H1 (cell line): ENCODE results near the gene BHMT2. TPM values are rescaled to one million over a fixed set of nuclear protein-coding genes. Genes with fewer than 3 reads are reported as not detected.

Experiments
- CTCF ChIA-PET: fragments of 300-600 bp; sonication (Branson Sonifier 250); formaldehyde crosslinking; loops from one replicate; lab custom pipeline; 2021; ENCODE audit not compliant: partially characterized antibody; lab: Charles Lee
- POLR2A ChIA-PET: fragments of 300-600 bp; sonication (Branson Sonifier 250); formaldehyde crosslinking; loops from one replicate; lab custom pipeline; 2021; ENCODE audit warnings: inconsistent platforms; ENCODE audit not compliant: partially characterized antibody; lab: Charles Lee
- DNase-seq, 2 experiments: peaks; one replicate each; pipeline versions ENCODE4 v3.0.0 to v3.0.0-alpha.2; 2010 to 2022; ENCODE audit warnings: low spot score in 2 of 2, low read depth in 1 of 2, mixed read lengths in 1 of 2
- FAIRE-seq: peaks from 2 replicates; lab custom pipeline; 2011; peaks lifted over from hg19 to GRCh38; lab: Jason Lieb, UNC
- H2AFZ ChIP-seq: 2 replicates; pipeline ENCODE4 v1.8.1; 2012; ENCODE audit warnings: low read length, inconsistent platforms
- H2AK5ac ChIP-seq: 2 replicates; pipeline ENCODE4 v1.6.1; 2013; ENCODE audit warnings: low read depth, low read length
- H2BK120ac ChIP-seq: replicated peaks from 2 replicates; pipeline ENCODE3; 2013; ENCODE audit warnings: low read depth, low read length, inconsistent platforms
- H2BK12ac ChIP-seq: 2 replicates; pipeline ENCODE4 v1.6.1; 2013; ENCODE audit warnings: low read depth, low read length
- H2BK15ac ChIP-seq: 2 replicates; pipeline ENCODE4 v1.6.1; 2013; ENCODE audit warnings: low read length
- H2BK20ac ChIP-seq: 2 replicates; pipeline ENCODE4 v1.6.1; 2013; ENCODE audit warnings: low read length
- H2BK5ac ChIP-seq: 2 replicates; pipeline ENCODE4 v1.6.1; 2013; ENCODE audit warnings: low read depth, low read length
- H3K14ac ChIP-seq: 2 replicates; pipeline ENCODE4 v1.6.1; 2013; ENCODE audit warnings: inconsistent platforms; ENCODE audit not compliant: insufficient read length
- H3K18ac ChIP-seq: 2 replicates; pipeline ENCODE4 v1.6.1; 2013; ENCODE audit warnings: low read length; ENCODE audit errors: extremely low read depth
- H3K23ac ChIP-seq: 2 replicates; pipeline ENCODE4 v1.6.1; 2013; ENCODE audit warnings: inconsistent platforms; ENCODE audit not compliant: insufficient read length
- H3K23me2 ChIP-seq: 2 replicates; pipeline ENCODE4 v1.6.1; 2013; ENCODE audit warnings: low read depth, low read length
- H3K27ac ChIP-seq: 2 replicates; pipeline ENCODE4 v1.6.1; 2011; ENCODE audit warnings: low read depth, low read length, inconsistent platforms
- H3K27me3 ChIP-seq, 4 experiments: replicated peaks in 1 of 4; 1 replicate in 1 of 4; 2 replicates in 3 of 4; pipeline versions ENCODE4 v1.6.1 to v1.8.1; 2011 to 2013; ENCODE audit warnings: low read length in 3 of 4, mild to moderate bottlenecking in 3 of 4, inconsistent platforms in 2 of 4, mixed read lengths in 2 of 4, moderate library complexity in 1 of 4; ENCODE audit not compliant: control insufficient read depth in 3 of 4, insufficient read depth in 3 of 4; ENCODE audit errors: extremely low read depth in 1 of 4
- H3K36me3 ChIP-seq, 4 experiments: 2 replicates each; pipeline versions ENCODE4 v1.6.1 to v1.8.1; 2011 to 2013; ENCODE audit warnings: mild to moderate bottlenecking in 4 of 4, low read length in 3 of 4, moderate library complexity in 2 of 4, control low read depth in 1 of 4, inconsistent platforms in 1 of 4; ENCODE audit not compliant: insufficient read depth in 4 of 4, control insufficient read depth in 2 of 4
- H3K4ac ChIP-seq: replicated peaks from 2 replicates; pipeline ENCODE3; 2013; ENCODE audit warnings: low read length, low read depth, mixed read lengths, inconsistent platforms; ENCODE audit not compliant: insufficient read length
- H3K4me1 ChIP-seq, 4 experiments: replicated peaks in 1 of 4; 1 replicate in 1 of 4; 2 replicates in 3 of 4; pipeline versions ENCODE4 v1.6.1 to v1.8.1; 2011 to 2013; ENCODE audit warnings: low read length in 3 of 4, inconsistent platforms in 2 of 4, mixed read lengths in 1 of 4; ENCODE audit not compliant: insufficient read depth in 4 of 4, control insufficient read depth in 3 of 4
- H3K4me2 ChIP-seq, 2 experiments: 2 replicates each; pipeline versions ENCODE4 v1.6.1 to v1.8.1; 2011 to 2013; ENCODE audit warnings: low read depth in 2 of 2, low read length in 2 of 2, control low read depth in 1 of 2, inconsistent platforms in 1 of 2, mild to moderate bottlenecking in 1 of 2; ENCODE audit not compliant: insufficient read depth in 1 of 2
- H3K4me3 ChIP-seq, 4 experiments: fragments of 200-600, 300-600 bp in 1 of 4; sonication (generic), shearing (Covaris generic), sonication (Bioruptor Twin) in 1 of 4; 2 replicates each; pipeline versions ENCODE4 v1.5.1 to v1.8.1; 2011 to 2016; ENCODE audit warnings: low read length in 4 of 4, low read depth in 3 of 4, control low read depth in 2 of 4, inconsistent platforms in 2 of 4, mild to moderate bottlenecking in 2 of 4, mixed read lengths in 1 of 4, moderate library complexity in 1 of 4; ENCODE audit not compliant: insufficient read depth in 2 of 4; ENCODE audit errors: extremely low read depth in 1 of 4
- H3K56ac ChIP-seq: replicated peaks from 2 replicates; pipeline ENCODE3; 2013; ENCODE audit warnings: low read depth, mild to moderate bottlenecking, mixed read lengths, low read length, inconsistent platforms; ENCODE audit not compliant: insufficient read length
- H3K79me1 ChIP-seq: 2 replicates; pipeline ENCODE4 v1.6.1; 2013; ENCODE audit warnings: low read depth, low read length, control low read depth
- H3K79me2 ChIP-seq, 2 experiments: 2 replicates each; pipeline versions ENCODE4 v1.6.1 to v1.8.1; 2012 to 2013; ENCODE audit warnings: low read length in 2 of 2, mild to moderate bottlenecking in 2 of 2, inconsistent platforms in 1 of 2; ENCODE audit not compliant: insufficient read depth in 2 of 2, control insufficient read depth in 1 of 2
- H3K9ac ChIP-seq, 4 experiments: replicated peaks in 1 of 4; 1 replicate in 1 of 4; 2 replicates in 3 of 4; pipeline versions ENCODE4 v1.6.1 to v1.8.1; 2011 to 2013; ENCODE audit warnings: low read depth in 3 of 4, low read length in 3 of 4, control low read depth in 2 of 4, mild to moderate bottlenecking in 2 of 4, moderate library complexity in 2 of 4, inconsistent platforms in 1 of 4; ENCODE audit errors: extremely low read depth in 1 of 4
- H3K9me3 ChIP-seq, 2 experiments: 2 replicates each; pipeline versions ENCODE4 v1.6.1 to v1.8.1; 2012 to 2013; ENCODE audit warnings: mild to moderate bottlenecking in 2 of 2, moderate library complexity in 2 of 2, control low read depth in 1 of 2, inconsistent platforms in 1 of 2, low read depth in 1 of 2, low read length in 1 of 2, mixed read lengths in 1 of 2; ENCODE audit not compliant: insufficient read depth in 2 of 2
- H4K20me1 ChIP-seq, 2 experiments: replicated peaks in 1 of 2; 2 replicates each; pipeline versions ENCODE3 to v1.8.1; 2011 to 2013; ENCODE audit warnings: inconsistent platforms in 2 of 2, low read length in 2 of 2, mild to moderate bottlenecking in 1 of 2; ENCODE audit not compliant: insufficient read depth in 2 of 2, control insufficient read depth in 1 of 2
- H4K5ac ChIP-seq: 2 replicates; pipeline ENCODE4 v1.6.1; 2013; ENCODE audit warnings: low read length, low read depth, mixed read lengths, inconsistent platforms; ENCODE audit not compliant: insufficient read length
- H4K8ac ChIP-seq: 2 replicates; pipeline ENCODE4 v1.8.0; 2013; ENCODE audit warnings: mild to moderate bottlenecking, moderate library complexity, low read length, inconsistent platforms; ENCODE audit not compliant: insufficient read depth; ENCODE audit errors: extremely low read depth
- H4K91ac ChIP-seq: replicated peaks from 2 replicates; pipeline ENCODE3; 2013; ENCODE audit warnings: low read length, mixed read lengths, inconsistent platforms; ENCODE audit not compliant: insufficient read length
- GTF2F1 ChIP-seq: IDR thresholded peaks from 2 replicates; pipeline ENCODE4 v1.6.1; 2012; ENCODE audit warnings: low read depth, low read length, improper control_type of control experiment, borderline replicate concordance
- NANOG ChIP-seq: IDR thresholded peaks from 2 replicates; pipeline ENCODE4 v1.6.1; 2011; ENCODE audit warnings: low read length, low read depth, mild to moderate bottlenecking, inconsistent platforms; ENCODE audit not compliant: insufficient read depth, poor library complexity, severe bottlenecking
- RFX5 ChIP-seq: IDR thresholded peaks from 2 replicates; pipeline ENCODE4 v1.6.1; 2011; ENCODE audit warnings: low read depth, low read length, improper control_type of control experiment, borderline replicate concordance
- SIRT6 ChIP-seq: IDR thresholded peaks from one replicate; pipeline ENCODE4 v1.7.1; 2012; ENCODE audit warnings: low read length, inconsistent platforms
- SP2 ChIP-seq: IDR thresholded peaks from 2 replicates; pipeline ENCODE4 v1.6.1; 2012; ENCODE audit warnings: mild to moderate bottlenecking, low read length, inconsistent platforms
- TBP ChIP-seq: IDR thresholded peaks from 2 replicates; pipeline ENCODE4 v1.6.1; 2011; ENCODE audit warnings: low read depth, low read length, improper control_type of control experiment
- TCF12 ChIP-seq: IDR thresholded peaks from 2 replicates; pipeline ENCODE4 v1.6.1; 2011; ENCODE audit warnings: low read depth, mild to moderate bottlenecking, low read length
- TEAD4 ChIP-seq: IDR thresholded peaks from 2 replicates; pipeline ENCODE4 v1.6.1; 2012; ENCODE audit warnings: low read depth, low read length, inconsistent platforms, mixed read lengths
- YY1 ChIP-seq: IDR thresholded peaks from 2 replicates; pipeline ENCODE4 v1.6.1; 2011; ENCODE audit warnings: low read depth, mild to moderate bottlenecking, low read length
- WGBS, 2 experiments: shearing (Covaris generic) in 1 of 2; methylation state at CpG; one replicate each; pipeline versions ENCODE4 v1.1.6 to v1.1.7; 2013 to 2015; ENCODE audit warnings: low lambda C conversion rate in 2 of 2, mixed read lengths in 2 of 2, inconsistent platforms in 1 of 2, low coverage in 1 of 2, missing lambda C conversion rate in 1 of 2; ENCODE audit not compliant: insufficient replicate concordance in 2 of 2, insufficient coverage in 1 of 2, insufficient read length in 1 of 2; ENCODE audit errors: extremely low coverage in 1 of 2, missing lambda C conversion rate in 1 of 2; 5-methylcytosine and 5-hydroxymethylcytosine counted together
- polyA plus RNA-seq, 7 experiments: library from polyadenylated mRNA; depleted of rRNA in 3 of 7; stranded (reverse) in 5 of 7; unstranded in 2 of 7; fragments of >200 nt in 5 of 7; fragments of 200-250 nt in 2 of 7; gene quantifications; 1 replicate in 5 of 7; 2 replicates in 1 of 7; 4 replicates in 1 of 7; pipeline versions ENCODE4 v1.2.1 to v1.2.3, GENCODE V29; 2011 to 2013; ENCODE audit warnings: missing spikeins in 2 of 7, mixed read lengths in 2 of 7
- total RNA-seq: library from RNA; stranded (reverse); fragmentation: NEBNext Ultra II Directional; extraction: Animal tissue kit (Norgen Biotek cat#: 25700); gene quantifications from 2 replicates; pipeline ENCODE4 v1.2.1, GENCODE V29; 2021
- TF ChIP-seq, protein P1 (sequence below), 3 experiments: IDR thresholded peaks; 1 replicate in 2 of 3; 2 replicates in 1 of 3; pipeline versions ENCODE4 v1.5.1 to v1.6.1; 2011; ENCODE audit warnings: low read length in 3 of 3, mild to moderate bottlenecking in 3 of 3, inconsistent platforms in 2 of 3, low read depth in 1 of 3, moderate library complexity in 1 of 3; ENCODE audit not compliant: insufficient read depth in 1 of 3; ENCODE audit errors: control extremely low read depth in 1 of 3

Gene BHMT2
- total and polyA plus RNA-seq, 2 of the 8 experiments (the other 6 are each of a cell fraction or from before 2014, with no cell fraction given): 0.11 TPM; not detected in 1

DNA sequence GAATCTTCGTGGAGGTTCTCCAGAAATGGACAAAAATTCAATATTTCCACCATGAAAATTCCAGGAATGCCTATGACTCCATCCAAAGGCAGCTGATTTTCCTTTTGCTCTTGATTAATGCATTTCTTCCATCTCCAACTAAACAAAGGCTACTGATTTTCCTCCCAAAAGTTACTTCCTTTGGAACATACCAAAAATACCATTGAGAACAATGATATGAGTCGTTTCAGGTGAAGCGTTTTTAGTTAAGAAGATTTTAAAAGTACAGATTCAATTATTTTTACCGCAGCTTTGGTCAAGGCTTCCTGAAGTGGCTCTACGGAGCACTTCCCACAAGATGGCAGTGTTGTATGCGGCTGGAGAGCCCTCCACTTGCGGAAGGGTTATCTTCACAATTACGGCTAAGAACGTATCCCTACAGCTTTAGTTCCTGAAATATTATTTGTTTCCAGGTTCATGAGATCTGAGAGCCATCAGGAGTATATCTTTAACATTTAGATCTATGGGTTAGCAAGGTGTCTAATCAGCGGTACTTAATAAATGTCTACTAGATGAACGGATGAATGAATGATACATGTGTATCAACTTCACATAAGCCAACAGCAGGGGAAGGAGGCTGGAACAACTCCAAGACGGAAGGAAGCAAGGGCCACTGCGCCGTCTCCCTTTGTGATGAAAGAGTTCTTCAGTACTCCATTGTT lies 48.6 kb upstream of the BHMT2 start:
- Histone ChIP-seq H2BK15ac (no peak overlapping the region), H3K4me1 (peaks cover 3 to 14% (median 6%) of the 10 kb centered on the region in 4 experiments; a peak in 5 of 7 replicates), H2BK12ac (no peak overlapping the region), H3K18ac (no peak overlapping the region), H2AFZ (peak overlapping the region; percentile 98), H3K36me3 (no peaks in the 10 kb centered on the region), H4K5ac (no peak overlapping the region), H2BK120ac (no peak overlapping the region), H3K4me3 (peak overlapping the region in 1 of 4 experiments; percentile 42; a peak in 1 of 8 replicates), H2AK5ac (no peak overlapping the region), H3K9me3 (no peaks in the 10 kb centered on the region), H4K20me1 (no peaks in the 10 kb centered on the region), H3K4ac (no peak overlapping the region), H3K27me3 (no peaks in the 10 kb centered on the region), H3K23ac (no peak overlapping the region), H2BK20ac (no peak overlapping the region), H3K27ac (no peak overlapping the region), H3K23me2 (no peaks in the 10 kb centered on the region), H3K14ac (no peak overlapping the region), H4K91ac (no peak overlapping the region), H3K9ac (no peak overlapping the region), H4K8ac (no peak overlapping the region), H3K4me2 (0 out of 4 replicates have a peak overlapping the region, but pooled peaks of 1 of the 2 experiments have one; percentile 16), H2BK5ac (no peak overlapping the region), H3K79me2 (no peaks in the 10 kb centered on the region), H3K56ac (no peak overlapping the region), H3K79me1 (no peaks in the 10 kb centered on the region)
- FAIRE-seq (peak; percentile 92), DNase-seq (peak; percentile 33 to 61)
- POLR2A ChIA-PET: interaction anchor here (0.6 to 1.3 kb wide), 3 partner anchors 109 to 1810 kb away, joined by 3 read pairs; no protein-coding TSS in a partner anchor
- WGBS, 2 experiments: 30% methylated on average over 14 of the region's 14 CpGs; no CpG with 5 or more reads in 1 of the 2 experiments
- CTCF ChIA-PET: interaction anchor here (0.5 to 13.1 kb wide), 47 partner anchors 8 to 903 kb away, joined by 3 to 243 read pairs (median 4); no protein-coding TSS in a partner anchor
- TF ChIP-seq GTF2F1 (no peak), TCF12 (no peak), TEAD4 (no peak), NANOG (no peak), YY1 (no peak), SIRT6 (no peak), SP2 (no peak), TBP (no peak), RFX5 (no peak)
- TF ChIP-seq, protein P1, sequence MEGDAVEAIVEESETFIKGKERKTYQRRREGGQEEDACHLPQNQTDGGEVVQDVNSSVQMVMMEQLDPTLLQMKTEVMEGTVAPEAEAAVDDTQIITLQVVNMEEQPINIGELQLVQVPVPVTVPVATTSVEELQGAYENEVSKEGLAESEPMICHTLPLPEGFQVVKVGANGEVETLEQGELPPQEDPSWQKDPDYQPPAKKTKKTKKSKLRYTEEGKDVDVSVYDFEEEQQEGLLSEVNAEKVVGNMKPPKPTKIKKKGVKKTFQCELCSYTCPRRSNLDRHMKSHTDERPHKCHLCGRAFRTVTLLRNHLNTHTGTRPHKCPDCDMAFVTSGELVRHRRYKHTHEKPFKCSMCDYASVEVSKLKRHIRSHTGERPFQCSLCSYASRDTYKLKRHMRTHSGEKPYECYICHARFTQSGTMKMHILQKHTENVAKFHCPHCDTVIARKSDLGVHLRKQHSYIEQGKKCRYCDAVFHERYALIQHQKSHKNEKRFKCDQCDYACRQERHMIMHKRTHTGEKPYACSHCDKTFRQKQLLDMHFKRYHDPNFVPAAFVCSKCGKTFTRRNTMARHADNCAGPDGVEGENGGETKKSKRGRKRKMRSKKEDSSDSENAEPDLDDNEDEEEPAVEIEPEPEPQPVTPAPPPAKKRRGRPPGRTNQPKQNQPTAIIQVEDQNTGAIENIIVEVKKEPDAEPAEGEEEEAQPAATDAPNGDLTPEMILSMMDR (IDR thresholded peaks at IDR 0.05; ENCODE audit: control extremely low read depth in 1 of 3, insufficient read depth in 1 of 3, low read depth in 1 of 3, low read length in 3 of 3): peak; percentile 70 to 80 (median 80)
